Fibroblast of lung (primary cell): ENCODE data around the gene ZSCAN26.

Experiments
- EZH2 ChIP-seq: IDR thresholded peaks from 2 replicates; pipeline ENCODE4 v1.5.1; 2012; ENCODE audit warnings: low read length, control low read depth, mild to moderate bottlenecking; ENCODE audit errors: missing control alignments
- TF ChIP-seq, protein P1 (sequence below), 2 donors: IDR thresholded peaks in 1 of 2; conservative IDR thresholded peaks in 1 of 2; 1 replicate in 1 of 2; 2 replicates in 1 of 2; pipeline ENCODE4 v1.5.1; 2011 to 2012; ENCODE audit warnings: low read length in 2 of 2, control low read depth in 1 of 2, inconsistent platforms in 1 of 2, low read depth in 1 of 2, mild to moderate bottlenecking in 1 of 2

DNA sequence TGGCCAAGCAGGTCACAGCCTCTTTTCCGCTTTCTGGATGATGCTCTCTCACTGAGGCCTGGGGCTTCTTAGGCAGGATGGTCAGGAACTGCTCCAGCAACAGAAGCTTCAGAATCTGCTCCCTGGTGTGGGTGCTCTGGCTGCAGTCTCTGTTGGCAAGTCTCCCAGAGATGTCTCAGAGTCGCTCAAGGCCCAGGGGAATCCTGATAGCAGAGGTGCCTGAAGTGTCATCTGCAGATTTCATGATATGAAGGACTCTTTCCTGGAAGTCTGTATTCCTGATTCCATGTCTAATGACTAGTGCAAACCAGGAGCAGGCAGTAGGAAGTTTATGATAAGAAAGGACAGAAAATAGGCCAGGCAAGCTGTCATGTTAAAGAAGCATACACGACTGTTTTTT lies 48.7 kb downstream of the ZSCAN26 start:
- TF ChIP-seq, protein P1, sequence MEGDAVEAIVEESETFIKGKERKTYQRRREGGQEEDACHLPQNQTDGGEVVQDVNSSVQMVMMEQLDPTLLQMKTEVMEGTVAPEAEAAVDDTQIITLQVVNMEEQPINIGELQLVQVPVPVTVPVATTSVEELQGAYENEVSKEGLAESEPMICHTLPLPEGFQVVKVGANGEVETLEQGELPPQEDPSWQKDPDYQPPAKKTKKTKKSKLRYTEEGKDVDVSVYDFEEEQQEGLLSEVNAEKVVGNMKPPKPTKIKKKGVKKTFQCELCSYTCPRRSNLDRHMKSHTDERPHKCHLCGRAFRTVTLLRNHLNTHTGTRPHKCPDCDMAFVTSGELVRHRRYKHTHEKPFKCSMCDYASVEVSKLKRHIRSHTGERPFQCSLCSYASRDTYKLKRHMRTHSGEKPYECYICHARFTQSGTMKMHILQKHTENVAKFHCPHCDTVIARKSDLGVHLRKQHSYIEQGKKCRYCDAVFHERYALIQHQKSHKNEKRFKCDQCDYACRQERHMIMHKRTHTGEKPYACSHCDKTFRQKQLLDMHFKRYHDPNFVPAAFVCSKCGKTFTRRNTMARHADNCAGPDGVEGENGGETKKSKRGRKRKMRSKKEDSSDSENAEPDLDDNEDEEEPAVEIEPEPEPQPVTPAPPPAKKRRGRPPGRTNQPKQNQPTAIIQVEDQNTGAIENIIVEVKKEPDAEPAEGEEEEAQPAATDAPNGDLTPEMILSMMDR (conservative IDR thresholded peaks at IDR 0.05 in 1 of 2, IDR thresholded peaks at IDR 0.05 in 1 of 2; ENCODE audit: low read depth in 1 of 2, low read length in 2 of 2) = no peak
- no peak for TF ChIP-seq EZH2
